Stimulated activated CD4-positive, alpha-beta T cell treated with anti-CD3 and anti-CD28 coated beads, Interleukin-1b, Interleukin-23, amount 100 ng/mL, for 1 hour (primary cell): ENCODE measurements around the gene SYF2.
"Not testable (repeated sequence)": the region's sequence is repeated elsewhere in the genome, so short reads cannot be mapped to it uniquely, and the experiment has no call there.

Source experiments
- DNase-seq, 2 donors: peaks; one replicate each; pipeline ENCODE4 v3.0.0-alpha.2; 2020; ENCODE audit warnings: low read depth in 2 of 2

The SYF2 gene

GRCh38 chr1:25208092-25208491 lies 24.2 kb downstream of the SYF2 start:
- DNase-seq: no peak

- DNase-seq: no peak
Observed at GRCh38 chr1:25206201-25206600, 26.1 kb downstream of the SYF2 start.

GRCh38 chr1:25205786-25206185 lies 26.5 kb downstream of the SYF2 start:
- DNase-seq: no peak

- DNase-seq: no peak
Observed at GRCh38 chr1:25204797-25205480, 27.4 kb downstream of the SYF2 start.

- no peak for DNase-seq
Observed at GRCh38 chr1:25201006-25201405, 31.3 kb downstream of the SYF2 start.

- no peak for DNase-seq
Observed at GRCh38 chr1:25199819-25200620, 32.3 kb downstream of the SYF2 start.

GRCh38 chr1:25198663-25199252 lies 33.5 kb downstream of the SYF2 start:
- DNase-seq: no peak

- DNase-seq: no peak
Observed at GRCh38 chr1:25197982-25198662, 34.2 kb downstream of the SYF2 start.

- no peak for DNase-seq
Observed at GRCh38 chr1:25197235-25197975, 34.9 kb downstream of the SYF2 start.

GRCh38 chr1:25196830-25197229 lies 35.5 kb downstream of the SYF2 start:
- no peak for DNase-seq

GRCh38 chr1:25195835-25196234 lies 36.5 kb downstream of the SYF2 start:
- no peak for DNase-seq

- no peak for DNase-seq
Observed at GRCh38 chr1:25194572-25195020, 37.7 kb downstream of the SYF2 start.

- no peak for DNase-seq
Observed at GRCh38 chr1:25194054-25194453, 38.2 kb downstream of the SYF2 start.

GRCh38 chr1:25193229-25193628 lies 39.1 kb downstream of the SYF2 start:
- no peak for DNase-seq

- no peak for DNase-seq
Observed at GRCh38 chr1:25192154-25192553, 40.1 kb downstream of the SYF2 start.

GRCh38 chr1:25190260-25190659 lies 42.0 kb downstream of the SYF2 start:
- DNase-seq: no peak

- not testable (repeated sequence) for DNase-seq
Observed at GRCh38 chr1:25187904-25188303, 44.4 kb downstream of the SYF2 start.

- DNase-seq: no peak
Observed at GRCh38 chr1:25187077-25187476, 45.2 kb downstream of the SYF2 start.

- no peak for DNase-seq
Observed at GRCh38 chr1:25186161-25187007, 45.9 kb downstream of the SYF2 start.

GRCh38 chr1:25185409-25186160 lies 46.7 kb downstream of the SYF2 start:
- DNase-seq: no peak
